ENCODE results near the gene ZW10. TPM values are rescaled to one million over a fixed set of nuclear protein-coding genes. Genes with fewer than 3 reads are reported as not detected.

The ZW10 gene
- total RNA-seq, 1 donor from 2014 or later = 15.5 TPM

- Mint-ChIP-seq H3K27ac (no peak overlapping the region), H3K4me3 (no peak overlapping the region), H3K4me1 (no peaks in the 10 kb centered on the region), H3K36me3 (ENCODE audit: low read depth) (peaks cover 40% of the 10 kb centered on the region), H3K9me3 (no peaks in the 10 kb centered on the region), H3K27me3 (no peaks in the 10 kb centered on the region)
- no peak for ATAC-seq (ENCODE audit: low read depth)
- no peak for DNase-seq
- CTCF ChIA-PET = interaction anchor here (1.1 kb wide), 1 partner anchor 8 kb away, joined by 3 read pairs; no protein-coding TSS in a partner anchor
- intact Hi-C loops (cut with micrococcal nuclease) = no loop called here
- TF ChIP-seq CTCF (IDR thresholded peaks at IDR 0.05) = no peak
- POLR2A ChIA-PET = interaction anchor here (0.6 kb wide), 1 partner anchor 69 kb away, joined by 3 read pairs; no protein-coding TSS in a partner anchor
These were observed 42.4 kb downstream of the ZW10 start for GRCh38 chr11:113730887-113731726.

- Mint-ChIP-seq H3K27ac (no peak overlapping the region), H3K9me3 (no peaks in the 10 kb centered on the region), H3K36me3 (ENCODE audit: low read depth) (peaks cover 29% of the 10 kb centered on the region), H3K4me1 (no peaks in the 10 kb centered on the region), H3K27me3 (no peaks in the 10 kb centered on the region), H3K4me3 (no peak overlapping the region)
- intact Hi-C loops (cut with micrococcal nuclease) = no loop called here
- CTCF ChIA-PET = no interaction called here
- POLR2A ChIA-PET = no interaction called here
- DNase-seq (no peak), ATAC-seq (ENCODE audit: low read depth) (no peak)
- no peak for TF ChIP-seq CTCF (IDR thresholded peaks at IDR 0.05)
These were observed 44.0 kb downstream of the ZW10 start for GRCh38 chr11:113729456-113729855.

- Mint-ChIP-seq H3K27ac (no peak overlapping the region), H3K27me3 (no peaks in the 10 kb centered on the region), H3K4me1 (no peaks in the 10 kb centered on the region), H3K9me3 (no peaks in the 10 kb centered on the region), H3K4me3 (no peak overlapping the region), H3K36me3 (ENCODE audit: low read depth) (peaks cover 23% of the 10 kb centered on the region)
- no peak for TF ChIP-seq CTCF (IDR thresholded peaks at IDR 0.05)
- intact Hi-C loops (cut with micrococcal nuclease) = no loop called here
- POLR2A ChIA-PET = no interaction called here
- DNase-seq = no peak
- CTCF ChIA-PET = no interaction called here
- no peak for ATAC-seq (ENCODE audit: low read depth)
These were observed 44.7 kb downstream of the ZW10 start for GRCh38 chr11:113728814-113729213.

- no peak for ATAC-seq (ENCODE audit: low read depth)
- TF ChIP-seq CTCF (IDR thresholded peaks at IDR 0.05) = no peak
- no peaks in the 10 kb centered on the region for H3K4me1 Mint-ChIP-seq
- ChIA-PET POLR2A (no interaction called here), CTCF (no interaction called here)
- no peaks in the 10 kb centered on the region for H3K27me3 Mint-ChIP-seq
- H3K4me3 Mint-ChIP-seq = no peak overlapping the region
- no peak overlapping the region for H3K27ac Mint-ChIP-seq
- intact Hi-C loops (cut with micrococcal nuclease) = no loop called here
- peaks cover 2% of the 10 kb centered on the region for H3K9me3 Mint-ChIP-seq
- no peak for DNase-seq
- peaks cover 2% of the 10 kb centered on the region for H3K36me3 Mint-ChIP-seq (ENCODE audit: low read depth)
These were observed 47.6 kb downstream of the ZW10 start for GRCh38 chr11:113725913-113726312.

GRCh38 chr11:113725407-113725806, 48.1 kb downstream of the ZW10 start:
- Mint-ChIP-seq H3K9me3 (peaks cover 2% of the 10 kb centered on the region), H3K27ac (no peak overlapping the region), H3K27me3 (no peaks in the 10 kb centered on the region), H3K4me1 (no peaks in the 10 kb centered on the region), H3K36me3 (ENCODE audit: low read depth) (peaks cover under 1% of the 10 kb centered on the region), H3K4me3 (no peak overlapping the region)
- ChIA-PET CTCF (no interaction called here), POLR2A (no interaction called here)
- no peak for DNase-seq
- TF ChIP-seq CTCF (IDR thresholded peaks at IDR 0.05) = no peak
- intact Hi-C loops (cut with micrococcal nuclease) = no loop called here
- ATAC-seq (ENCODE audit: low read depth) = no peak

Data from activated B cell treated with CpG ODN at 0.5 μM for 24 hours (primary cell).